ENCODE data around the gene SOBP.

Gene SOBP

GRCh38 chr6:107646776-107647438, 157.0 kb downstream of the SOBP start:
- DNase-seq = no peak

GRCh38 chr6:107647439-107647948, 157.6 kb downstream of the SOBP start:
- DNase-seq = no peak

GRCh38 chr6:107648983-107649382, 159.1 kb downstream of the SOBP start:
- DNase-seq = no peak

- no peak for DNase-seq
Observed at GRCh38 chr6:107652526-107653182, 162.7 kb downstream of the SOBP start.

GRCh38 chr6:107653183-107653580, 163.3 kb downstream of the SOBP start:
- no peak for DNase-seq

- DNase-seq = no peak
Observed at GRCh38 chr6:107653861-107654394, 164.0 kb downstream of the SOBP start.

- no peak for DNase-seq
Observed at GRCh38 chr6:107654764-107655163, 164.8 kb downstream of the SOBP start.

GRCh38 chr6:107655245-107655644, 165.3 kb downstream of the SOBP start:
- DNase-seq = no peak

- no peak for DNase-seq
Observed at GRCh38 chr6:107655864-107656263, 165.9 kb downstream of the SOBP start.

GRCh38 chr6:107656401-107656800, 166.5 kb downstream of the SOBP start:
- DNase-seq = no peak

- DNase-seq = no peak
Observed at GRCh38 chr6:107656883-107657282, 167.0 kb downstream of the SOBP start.

GRCh38 chr6:107657373-107657754, 167.4 kb downstream of the SOBP start:
- no peak for DNase-seq

GRCh38 chr6:107657755-107658461, 168.0 kb downstream of the SOBP start:
- peak; percentile 78 for DNase-seq

- DNase-seq = no peak
Observed at GRCh38 chr6:107658920-107659865, 169.3 kb downstream of the SOBP start.

- no peak for DNase-seq
Observed at GRCh38 chr6:107660839-107661238, 170.9 kb downstream of the SOBP start.

GRCh38 chr6:107661291-107661690, 171.4 kb downstream of the SOBP start:
- no peak for DNase-seq

GRCh38 chr6:107662333-107662732, 172.4 kb downstream of the SOBP start:
- DNase-seq = no peak

GRCh38 chr6:107663308-107663707, 173.4 kb downstream of the SOBP start:
- no peak for DNase-seq

- no peak for DNase-seq
Observed at GRCh38 chr6:107665382-107665781, 175.5 kb downstream of the SOBP start.

GRCh38 chr6:107666084-107666980, 176.4 kb downstream of the SOBP start:
- no peak for DNase-seq

- DNase-seq = no peak
Observed at GRCh38 chr6:107666981-107667601, 177.2 kb downstream of the SOBP start.

Data from CD4-positive, alpha-beta T cell treated with Interferon gamma for 1 hour (primary cell).